GM12878 (cell line): Measurements from ENCODE around the gene CLECL1. TPM values are rescaled to one million over a fixed set of nuclear protein-coding genes. Genes with fewer than 3 reads are reported as not detected.

Experiments
- ATAC-seq: fragments of 200-7000 bp; cut with Tn5 transposase; 3 replicates; pipeline ENCODE4 v1.9.1; 2020; ENCODE audit warnings: mild to moderate bottlenecking, moderate library complexity
- BruUV-seq: library from RNA; stranded (reverse); fragments of 400-500 nt; replicated peaks from 2 replicates; lab custom pipeline; 2021; lab: Mats Ljungman, UMichigan
- CTCF ChIA-PET: fragments of 300-600 bp; sonication (Branson Sonifier 250); formaldehyde crosslinking; extraction: SDS; loops from one replicate; lab custom pipeline; 2021; ENCODE audit warnings: inconsistent platforms; lab: Yijun Ruan, JAX
- POLR2A ChIA-PET: fragments of 350-600 bp; formaldehyde crosslinking; extraction: SDS; loops from one replicate; lab custom pipeline; 2021; ENCODE audit warnings: inconsistent platforms; lab: Charles Lee
- RAD21 ChIA-PET: fragments of 300-600 bp; sonication (Branson Sonifier 250); formaldehyde crosslinking; loops from one replicate; lab custom pipeline; 2023; ENCODE audit warnings: antibody characterized with exemption; ENCODE audit not compliant: unreplicated experiment; lab: Charles Lee
- SMC1A ChIA-PET: fragments of 300-600 bp; sonication (Branson Sonifier 250); formaldehyde crosslinking; loops from one replicate; lab custom pipeline; 2023; ENCODE audit not compliant: unreplicated experiment, uncharacterized antibody; lab: Charles Lee
- DNase-seq: peaks from one replicate; pipeline ENCODE4 v3.0.0-alpha.2; 2011; ENCODE audit warnings: low read depth, low spot score
- FAIRE-seq: peaks from 3 replicates; lab custom pipeline; 2011; peaks lifted over from hg19 to GRCh38; lab: Jason Lieb, UNC
- H2AFZ ChIP-seq: 2 replicates; pipeline ENCODE4 v1.6.0; 2011; ENCODE audit warnings: low read depth, low read length, control low read depth; ENCODE audit not compliant: control insufficient read depth
- H3K27ac ChIP-seq: 2 replicates; pipeline ENCODE4 v1.5.1; 2011; ENCODE audit warnings: control low read depth; ENCODE audit not compliant: control insufficient read depth, insufficient read depth
- H3K27me3 ChIP-seq, 2 experiments: replicated peaks in 1 of 2; 2 replicates each; pipeline versions ENCODE4 v1.6.0 to v1.6.1; 2011; ENCODE audit warnings: low read length in 1 of 2; ENCODE audit not compliant: control insufficient read depth in 2 of 2, insufficient read depth in 2 of 2
- H3K36me3 ChIP-seq, 2 experiments: 2 replicates each; pipeline ENCODE4 v1.5.1; 2011; ENCODE audit warnings: low read length in 1 of 2; ENCODE audit not compliant: control insufficient read depth in 2 of 2, insufficient read depth in 2 of 2
- H3K4me1 ChIP-seq: 2 replicates; pipeline ENCODE4 v1.6.1; 2011; ENCODE audit warnings: mild to moderate bottlenecking, low read length, moderate library complexity, mixed read lengths; ENCODE audit not compliant: control insufficient read depth, insufficient read depth
- H3K4me2 ChIP-seq: 2 replicates; pipeline ENCODE4 v1.6.0; 2011; ENCODE audit warnings: control low read depth; ENCODE audit not compliant: control insufficient read depth, insufficient read depth
- H3K4me3 ChIP-seq: fragments of 200-600 bp; sonication (generic); 2 replicates; pipeline ENCODE4 v1.5.1; 2016
- H3K79me2 ChIP-seq: 2 replicates; pipeline ENCODE4 v1.6.0; 2011; ENCODE audit warnings: low read length; ENCODE audit not compliant: control insufficient read depth, insufficient read depth
- H3K9ac ChIP-seq: 2 replicates; pipeline ENCODE4 v1.8.0; 2011; ENCODE audit warnings: low read length, control low read depth, mixed read lengths; ENCODE audit not compliant: control insufficient read depth, insufficient read depth
- H3K9me3 ChIP-seq: replicated peaks from 3 replicates; pipeline ENCODE4 v1.5.1; 2011; ENCODE audit warnings: mild to moderate bottlenecking, low read length; ENCODE audit not compliant: control insufficient read depth, insufficient read depth
- H4K20me1 ChIP-seq: 2 replicates; pipeline ENCODE4 v1.6.0; 2011; ENCODE audit not compliant: control insufficient read depth, insufficient read depth
- BRCA1 ChIP-seq: IDR thresholded peaks from 2 replicates; pipeline ENCODE4 v1.6.1; 2011; ENCODE audit warnings: low read depth, low read length, improper control_type of control experiment
- CEBPZ ChIP-seq: fragments of 150-350 bp; IDR thresholded peaks from 2 replicates; pipeline ENCODE4 v1.6.1; 2016; ENCODE audit warnings: low read depth, low read length
- IRF4 ChIP-seq: IDR thresholded peaks from 2 replicates; pipeline ENCODE4 v1.6.1; 2011; ENCODE audit warnings: low read depth, low read length
- POLR2AphosphoS5 ChIP-seq: IDR thresholded peaks from 2 replicates; pipeline ENCODE4 v1.6.1; 2011; ENCODE audit warnings: mild to moderate bottlenecking, low read length, inconsistent platforms
- SRF ChIP-seq, 2 experiments: IDR thresholded peaks; 2 replicates each; pipeline ENCODE4 v1.6.1; 2011; ENCODE audit warnings: low read depth in 2 of 2, low read length in 2 of 2, mild to moderate bottlenecking in 1 of 2, moderate library complexity in 1 of 2
- STAT1 ChIP-seq: fragments of 450-650 bp; conservative IDR thresholded peaks from 2 replicates; pipeline ENCODE4 v1.6.1; 2014; ENCODE audit warnings: antibody characterized with exemption, mild to moderate bottlenecking
- ZBTB11 ChIP-seq: fragments of 450-650 bp; formaldehyde crosslinking; IDR thresholded peaks from 2 replicates; pipeline ENCODE4 v1.5.0; 2022; ENCODE audit warnings: mild to moderate bottlenecking, missing genetic modification characterization
- ZNF384 ChIP-seq: IDR thresholded peaks from 2 replicates; pipeline ENCODE4 v1.6.1; 2012; ENCODE audit warnings: low read depth, mild to moderate bottlenecking, low read length, improper control_type of control experiment, borderline replicate concordance
- ZSCAN29 ChIP-seq: fragments of 450-650 bp; IDR thresholded peaks from 2 replicates; pipeline ENCODE4 v1.6.1; 2017; ENCODE audit warnings: mild to moderate bottlenecking, moderate library complexity
- WGBS: methylation state at CpG from one replicate; pipeline ENCODE4 v1.1.6; 2016; ENCODE audit warnings: low lambda C conversion rate; ENCODE audit not compliant: insufficient replicate concordance, insufficient coverage; ENCODE audit errors: missing lambda C conversion rate; 5-methylcytosine and 5-hydroxymethylcytosine counted together
- in situ Hi-C: fragments of 300-500 bp; cut with MboI; formaldehyde crosslinking; loops from 9 replicates; pipeline ENCODE4 v1.14.3; 2018; ENCODE audit warnings: mixed read lengths
- intact Hi-C: fragments of 100-400 bp; cut with micrococcal nuclease; formaldehyde crosslinking; loops from one replicate; pipeline ENCODE4 v1.14.2; 2022; ENCODE audit not compliant: unreplicated experiment
- polyA plus RNA-seq, 11 experiments: library from polyadenylated mRNA; depleted of rRNA in 4 of 11; unstranded in 6 of 11; stranded (reverse) in 5 of 11; fragments of >200 nt; fragmentation: Nextera tagmentation in 4 of 11; fragmentation: Illumina TruSeq in 1 of 11; extraction: Ambion mirVana in 4 of 11; extraction: Trizol in 1 of 11; gene quantifications; 1 replicate in 1 of 11; 2 replicates in 10 of 11; pipeline versions ENCODE4 v1.2.1 to v1.2.3, GENCODE V29; 2011 to 2016; ENCODE audit warnings: inconsistent platforms in 2 of 11, missing spikeins in 2 of 11, low read depth in 1 of 11
- total RNA-seq, 4 experiments: library from RNA; depleted of rRNA in 3 of 4; stranded (reverse); fragments of >200 nt in 3 of 4; fragmentation: Illumina TruSeq in 1 of 4; extraction: Trizol in 1 of 4; gene quantifications; 2 replicates each; pipeline versions ENCODE4 v1.2.1 to v1.2.3, GENCODE V29; 2013 to 2021

CLECL1 gene
- total and polyA plus RNA-seq, 10 of the 15 experiments (the other 5 are each of a cell fraction or from before 2014, with no cell fraction given), result 4.6 to 56.5 (median 46.4) TPM

- no peak overlapping the region for H3K4me2 ChIP-seq
- peaks cover 41% of the 10 kb centered on the region for H3K79me2 ChIP-seq
- WGBS, result 38% methylated on average over 2 of the region's 2 CpGs
- CTCF ChIA-PET, result interaction anchor here (0.9 to 19.3 kb wide), 6 partner anchors 10 to 43 kb away, joined by 3 to 835 read pairs (median 4); no protein-coding TSS in a partner anchor
- no peaks in the 10 kb centered on the region for H4K20me1 ChIP-seq
- in situ Hi-C loops (no loop called here), intact Hi-C loops (no loop called here)
- POLR2A ChIA-PET, result interaction anchor here (0.6 to 3.0 kb wide), 5 partner anchors 11 to 1822 kb away, joined by 3 to 18 read pairs (median 5); no protein-coding TSS in a partner anchor
- no peak overlapping the region for H2AFZ ChIP-seq
- H3K27ac ChIP-seq, result no peak overlapping the region
- H3K36me3 ChIP-seq, result peaks cover 0 to 14% of the 10 kb centered on the region in 2 experiments; a peak in 3 of 4 replicates
- DNase-seq, result no peak
- RAD21 ChIA-PET, result interaction anchor here (1.2 to 17.5 kb wide), 4 partner anchors 13 to 41 kb away, joined by 3 to 577 read pairs (median 70); no protein-coding TSS in a partner anchor
- no TSS peak for BruUV-seq
- ATAC-seq, result no peak
- FAIRE-seq, result no peak
- no peaks in the 10 kb centered on the region for H3K9me3 ChIP-seq
- H3K4me3 ChIP-seq, result no peak overlapping the region
- no peak overlapping the region for H3K9ac ChIP-seq
- H3K4me1 ChIP-seq, result 0 out of 2 replicates have a peak, but pooled peaks cover 2% of the 10 kb centered on the region
- H3K27me3 ChIP-seq, result no peaks in the 10 kb centered on the region
- TF ChIP-seq POLR2AphosphoS5, result peak; percentile 57
- no peak for TF ChIP-seq IRF4
- 0 out of 2 replicates have a peak, but pooled peaks have one; percentile 28 for TF ChIP-seq ZSCAN29
- SMC1A ChIA-PET, result interaction anchor here (0.6 to 22.8 kb wide), 11 partner anchors 11 to 172 kb away, joined by 3 to 814 read pairs (median 4); no protein-coding TSS in a partner anchor
Observed at GRCh38 chr12:9756170-9756569, 23.3 kb upstream of the CLECL1 start.

DNA sequence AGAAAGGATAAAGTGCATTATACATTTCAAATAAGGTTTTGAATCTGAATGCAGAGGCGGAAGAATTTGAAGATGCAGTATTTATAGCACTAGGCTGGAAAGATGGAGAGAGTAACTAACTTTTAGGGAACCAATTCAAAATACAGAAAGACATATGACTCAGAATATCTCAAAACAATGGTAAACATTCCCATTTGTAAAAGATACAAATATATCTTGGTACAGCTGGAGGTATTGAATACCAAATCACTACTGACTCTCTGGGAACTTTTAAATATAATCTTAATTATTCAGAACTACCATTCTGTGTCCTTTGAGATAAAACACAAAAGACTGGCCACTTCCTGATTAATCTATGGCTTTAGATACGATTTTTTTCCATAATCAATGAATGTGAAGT is 22.7 kb upstream of the CLECL1 start:
- ChIA-PET SMC1A (interaction anchor here (0.9 to 22.8 kb wide), 10 partner anchors 10 to 172 kb away, joined by 3 to 814 read pairs (median 6); no protein-coding TSS in a partner anchor), POLR2A (interaction anchor here (0.6 to 1.7 kb wide), 5 partner anchors 11 to 1823 kb away, joined by 3 to 8 read pairs (median 5); no protein-coding TSS in a partner anchor), RAD21 (interaction anchor here (1.2 to 17.5 kb wide), 5 partner anchors 11 to 42 kb away, joined by 3 to 577 read pairs (median 5); no protein-coding TSS in a partner anchor), CTCF (interaction anchor here (0.9 to 19.3 kb wide), 7 partner anchors 9 to 44 kb away, joined by 3 to 835 read pairs (median 4); no protein-coding TSS in a partner anchor)
- BruUV-seq, result no TSS peak
- no peaks in the 10 kb centered on the region for H3K27me3 ChIP-seq
- ATAC-seq (no peak), DNase-seq (no peak), FAIRE-seq (no peak)
- no peaks in the 10 kb centered on the region for H3K4me1 ChIP-seq
- H3K9ac ChIP-seq, result no peak overlapping the region
- H3K4me2 ChIP-seq, result no peak overlapping the region
- in situ Hi-C loops, result no loop called here
- WGBS, result 48% methylated on average over 2 of the region's 2 CpGs
- TF ChIP-seq BRCA1, result no peak
- no peak for TF ChIP-seq SRF (IDR thresholded peaks at IDR 0.05; ENCODE audit: low read depth in 2 of 2, low read length in 2 of 2)
- TF ChIP-seq STAT1, result no peak
- TF ChIP-seq CEBPZ, result no peak
- TF ChIP-seq ZNF384, result no peak
- no peak for TF ChIP-seq ZBTB11 (CRISPR knock-in tag)
- H4K20me1 ChIP-seq, result no peaks in the 10 kb centered on the region
- intact Hi-C loops, result no loop called here
- H3K27ac ChIP-seq, result no peak overlapping the region
- no peak overlapping the region for H3K4me3 ChIP-seq
- peaks cover 39% of the 10 kb centered on the region for H3K79me2 ChIP-seq
- peaks cover 0 to 14% of the 10 kb centered on the region in 2 experiments; a peak in 3 of 4 replicates for H3K36me3 ChIP-seq
- no peaks in the 10 kb centered on the region for H3K9me3 ChIP-seq
- H2AFZ ChIP-seq, result no peak overlapping the region
